ENCODE measurements around the gene SLC22A3.

Gene SLC22A3

DNA sequence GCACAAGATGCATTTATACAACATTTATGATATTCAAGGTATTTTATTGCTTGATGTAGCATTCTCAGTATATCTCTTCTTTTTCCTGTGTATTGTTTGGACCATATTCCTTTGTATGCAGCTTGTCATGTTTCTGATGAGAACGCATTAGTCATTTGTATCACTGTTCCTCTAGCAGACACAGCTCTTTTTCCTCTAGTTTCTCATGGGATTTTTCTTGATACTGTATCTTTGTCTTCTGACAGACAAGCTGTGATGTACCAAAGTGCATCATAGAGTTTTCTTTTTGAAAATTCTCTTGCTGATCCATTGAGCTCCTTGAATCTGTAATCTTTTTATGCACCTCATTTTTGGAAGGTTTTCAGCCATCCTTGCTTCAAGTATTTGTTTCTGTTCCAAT, 140.9 kb downstream of the SLC22A3 start:
- no peak for DNase-seq (ENCODE audit: low read depth in 4 of 4, low spot score in 1 of 4)

DNA sequence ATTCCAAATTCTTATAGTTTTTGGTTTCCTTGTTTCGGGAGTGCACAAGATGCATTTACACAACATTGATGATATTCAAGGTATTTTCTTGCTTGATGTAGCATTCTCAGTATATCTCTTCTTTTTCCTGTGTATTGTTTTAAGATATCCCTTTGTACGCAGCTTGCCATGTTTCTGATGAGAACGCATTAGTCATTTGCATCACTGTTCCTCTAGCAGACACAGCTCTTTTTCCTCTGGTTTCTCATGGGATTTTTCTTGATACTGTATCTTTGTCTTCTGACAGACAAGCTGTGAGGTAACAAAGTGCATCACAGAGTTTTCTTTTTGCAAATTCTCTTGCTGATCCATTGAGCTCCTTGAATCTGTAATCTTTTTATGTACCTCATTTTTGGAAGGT, 146.4 kb downstream of the SLC22A3 start:
- no peak for DNase-seq (ENCODE audit: low read depth in 4 of 4, low spot score in 1 of 4)

DNA sequence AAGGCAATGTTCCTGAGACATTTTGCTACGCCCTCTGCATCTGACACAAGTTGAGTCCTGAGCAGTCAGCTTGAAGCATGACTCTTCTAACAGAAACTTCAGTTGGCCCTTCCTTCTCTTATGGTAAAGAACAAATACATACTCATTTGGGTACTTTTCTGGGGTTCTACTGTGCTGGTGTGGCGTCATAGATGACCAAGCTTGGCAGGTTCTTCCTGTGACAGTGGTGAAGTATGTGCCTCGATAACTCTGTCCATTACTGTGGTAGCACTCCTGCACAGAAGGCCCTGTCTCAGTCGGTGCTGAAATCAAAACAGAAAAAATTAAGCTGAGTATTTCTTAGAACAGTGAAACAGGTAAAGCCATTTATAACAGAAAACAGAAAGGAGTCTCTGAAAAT, 152.5 kb downstream of the SLC22A3 start:
- no peak for DNase-seq (ENCODE audit: low read depth in 4 of 4, low spot score in 1 of 4)

All from stimulated activated CD4-positive, alpha-beta T cell treated with anti-CD3 and anti-CD28 coated beads, Interleukin-1b, Interleukin-23, amount 100 ng/mL, for 24 hours (primary cell).